Activated naive CD8-positive, alpha-beta T cell treated with anti-CD3 and anti-CD28 coated beads, Interleukin-2, amount 50 U/mL, for 16 hours (primary cell): ENCODE measurements around the gene PPP2R1B.
"Not testable (repeated sequence)": the region's sequence is repeated elsewhere in the genome, so short reads cannot be mapped to it uniquely, and the experiment has no call there.

ENCODE experiments used
- DNase-seq: peaks from one replicate; pipeline ENCODE4 v3.0.0-alpha.2; 2020; ENCODE audit warnings: low read depth, low spot score

PPP2R1B gene

DNA sequence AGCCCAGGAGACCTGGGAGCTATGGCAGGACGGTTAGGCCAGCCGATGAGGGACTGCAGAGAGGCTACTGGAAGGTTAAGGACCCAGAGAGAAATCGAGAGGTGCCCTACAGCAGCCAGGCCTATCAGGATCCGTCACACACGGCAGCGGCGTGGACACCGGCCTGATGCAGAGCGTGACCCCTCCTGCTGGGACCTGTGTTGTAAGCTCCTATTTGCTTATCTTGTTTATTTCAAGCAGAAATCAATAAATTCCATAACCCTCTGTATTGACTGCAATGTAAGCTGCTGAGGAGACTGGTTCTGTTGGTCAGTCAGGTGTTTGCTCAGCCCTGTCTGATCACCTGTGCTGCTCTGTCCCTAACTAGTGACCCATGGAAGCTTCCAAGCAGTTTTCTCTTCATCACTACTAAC is 39.9 kb downstream of the PPP2R1B start:
- DNase-seq: no peak

- no peak for DNase-seq
Measured at GRCh38 chr11:111725621-111726020, 40.6 kb downstream of the PPP2R1B start.

GRCh38 chr11:111724615-111725129 is 41.5 kb downstream of the PPP2R1B start:
- no peak for DNase-seq

DNA sequence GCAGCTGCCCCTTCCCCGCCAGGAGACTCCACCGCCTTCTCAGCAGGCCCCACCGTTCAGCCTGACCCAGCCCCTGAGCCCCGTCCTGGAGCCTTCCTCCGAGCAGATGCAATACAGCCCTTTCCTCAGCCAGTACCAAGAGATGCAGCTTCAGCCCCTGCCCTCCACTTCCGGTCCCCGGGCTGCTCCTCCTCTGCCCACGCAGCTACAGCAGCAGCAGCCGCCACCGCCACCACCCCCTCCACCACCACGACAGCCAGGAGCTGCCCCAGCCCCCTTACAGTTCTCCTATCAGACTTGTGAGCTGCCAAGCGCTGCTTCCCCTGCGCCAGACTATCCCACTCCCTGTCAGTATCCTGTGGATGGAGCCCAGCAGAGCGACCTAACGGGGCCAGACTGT is 42.6 kb downstream of the PPP2R1B start:
- no peak for DNase-seq

- no peak for DNase-seq
Measured at GRCh38 chr11:111722501-111722900, 43.7 kb downstream of the PPP2R1B start.

DNA sequence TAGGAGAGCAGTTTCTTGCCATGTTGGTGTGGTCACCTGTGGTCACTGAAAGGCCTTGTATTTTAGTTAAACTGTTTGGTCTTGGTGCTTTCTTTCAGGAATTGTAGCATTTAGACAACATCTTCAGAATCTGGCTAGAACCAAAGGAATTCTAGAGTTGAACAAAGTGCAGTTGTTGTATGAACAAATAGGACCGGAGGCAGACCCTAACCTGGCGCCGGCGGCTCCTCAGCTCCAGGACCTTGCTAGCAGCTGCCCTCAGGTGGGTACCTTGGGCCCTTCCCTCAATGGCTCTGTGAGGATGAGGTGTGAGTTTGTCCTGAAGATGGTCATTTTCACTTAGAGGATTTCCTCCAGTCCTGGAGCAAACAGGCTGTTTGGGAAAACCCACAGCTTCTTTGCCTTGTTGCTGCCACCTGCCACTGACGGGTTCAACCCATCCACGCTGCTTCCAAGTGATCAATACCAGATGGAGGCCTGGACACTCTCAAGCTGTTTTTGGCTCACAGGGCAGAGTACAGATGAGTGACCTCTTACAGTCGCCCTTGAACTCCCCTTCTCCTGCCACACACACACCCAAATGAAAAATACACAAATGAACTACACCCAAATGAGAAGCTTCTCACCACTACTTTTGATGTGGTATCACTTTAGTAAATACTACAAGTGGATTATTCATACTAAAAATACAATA is 45.2 kb downstream of the PPP2R1B start:
- DNase-seq: no peak

DNA sequence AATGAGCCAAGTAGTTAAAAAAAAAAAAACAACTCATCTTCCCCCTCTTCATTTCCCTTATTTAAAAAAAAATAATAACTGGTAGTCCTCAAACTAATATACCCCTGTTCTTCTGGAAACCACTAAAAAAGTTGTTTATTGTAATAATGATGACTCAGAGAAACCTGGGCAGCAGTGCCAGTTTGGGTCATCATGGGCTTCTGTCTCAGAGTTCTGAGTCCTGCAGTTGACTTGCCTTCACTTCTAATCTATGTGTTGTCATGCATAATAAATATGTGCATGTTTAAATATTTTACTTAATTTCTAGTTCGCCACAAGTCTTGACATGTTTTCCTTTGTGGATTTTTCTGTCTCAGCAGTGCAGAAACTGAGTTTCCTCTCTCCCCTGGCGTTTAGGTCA is 46.8 kb downstream of the PPP2R1B start:
- DNase-seq: no peak

DNA sequence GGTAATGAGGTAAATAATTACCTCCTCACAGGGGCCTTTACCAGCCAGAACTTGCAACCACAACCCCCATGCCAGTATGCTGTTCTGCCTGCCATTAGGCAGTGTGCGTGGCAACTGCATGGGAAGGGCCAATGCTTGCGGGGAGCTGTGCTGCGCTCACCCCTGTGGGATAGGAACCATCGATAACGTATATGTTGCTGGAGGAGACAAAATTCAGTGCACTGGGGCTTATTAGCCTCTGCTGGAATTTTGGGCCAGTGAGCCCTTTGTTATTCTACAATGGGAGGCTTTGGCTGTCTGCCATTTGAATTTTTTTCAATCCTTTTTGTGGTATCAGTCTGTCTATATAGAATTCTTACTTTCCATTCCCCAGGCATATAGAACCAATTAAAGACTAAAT is 47.3 kb downstream of the PPP2R1B start:
- DNase-seq: no peak

GRCh38 chr11:111718436-111718835 is 47.8 kb downstream of the PPP2R1B start:
- DNase-seq: no peak

DNA sequence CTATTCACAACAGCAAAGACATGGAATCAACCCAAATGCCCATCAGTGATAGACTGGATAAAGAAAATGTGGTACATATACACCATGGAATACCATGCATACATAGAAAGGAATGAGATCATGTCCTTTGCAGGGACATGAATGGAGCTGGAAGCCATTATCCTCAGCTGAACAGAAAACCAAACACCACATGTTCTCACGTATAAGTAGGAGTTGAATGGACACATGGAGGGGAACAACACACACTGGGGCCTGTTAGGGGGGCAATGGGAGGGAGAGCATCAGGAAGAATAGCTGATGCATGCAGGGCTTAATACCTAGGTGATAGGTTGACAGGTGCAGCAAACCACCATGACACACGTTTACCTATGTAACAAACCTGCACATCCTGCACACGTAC is 48.5 kb downstream of the PPP2R1B start:
- not testable (repeated sequence) for DNase-seq

- no peak for DNase-seq
Measured at GRCh38 chr11:111715142-111715816, 50.9 kb downstream of the PPP2R1B start.

DNA sequence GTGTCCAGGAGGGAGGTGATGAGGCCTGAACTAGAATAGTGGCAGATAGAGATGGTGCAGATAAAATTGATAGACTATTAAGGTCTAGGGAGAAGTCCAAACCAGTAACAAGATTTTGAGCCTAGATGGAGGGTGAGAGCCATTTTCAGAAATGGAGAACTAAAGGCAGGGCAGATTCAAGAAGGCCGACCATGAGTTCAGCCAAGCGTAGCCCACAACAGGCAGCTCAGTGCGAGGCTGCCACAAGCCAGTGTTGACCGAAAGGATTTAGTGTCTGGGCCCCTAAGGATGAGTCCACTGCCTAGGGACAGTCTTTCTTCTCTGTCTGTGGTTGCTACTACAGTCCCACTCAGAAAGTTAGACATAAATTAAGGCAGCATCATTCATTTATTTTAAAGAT is 51.7 kb downstream of the PPP2R1B start:
- DNase-seq: no peak

- DNase-seq: no peak
Measured at GRCh38 chr11:111707691-111708067, 58.5 kb downstream of the PPP2R1B start.

DNA sequence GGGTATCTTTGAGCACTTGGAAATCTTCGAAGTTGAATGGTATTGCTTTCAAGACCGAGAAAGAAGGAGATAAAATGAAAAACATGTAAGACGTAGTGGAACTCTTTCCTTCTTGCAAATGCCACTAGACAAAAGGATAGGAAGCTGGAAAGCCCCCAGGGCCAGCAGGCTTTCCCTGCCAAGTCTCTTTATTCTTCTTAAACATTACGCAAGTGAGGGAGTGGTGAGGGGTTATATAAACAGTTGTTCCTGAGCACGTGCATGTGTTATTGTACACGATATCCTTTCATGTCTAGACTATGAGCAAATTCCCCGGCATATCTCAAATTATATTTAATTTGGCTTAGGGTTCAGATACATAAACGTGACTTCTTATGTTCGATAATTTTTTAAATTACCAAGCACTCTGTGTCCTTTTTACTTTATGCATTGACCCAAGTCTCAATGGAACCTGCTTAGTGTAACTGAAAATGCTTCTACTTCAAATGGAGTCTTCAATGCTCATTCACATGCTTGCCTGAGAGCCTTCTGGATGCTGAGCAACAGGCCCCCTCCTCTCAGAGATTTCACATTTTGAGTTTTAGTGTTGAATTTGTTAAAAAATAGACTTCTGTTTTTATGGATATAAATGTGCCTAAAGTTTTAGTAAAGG is 59.0 kb downstream of the PPP2R1B start:
- DNase-seq: no peak

DNA sequence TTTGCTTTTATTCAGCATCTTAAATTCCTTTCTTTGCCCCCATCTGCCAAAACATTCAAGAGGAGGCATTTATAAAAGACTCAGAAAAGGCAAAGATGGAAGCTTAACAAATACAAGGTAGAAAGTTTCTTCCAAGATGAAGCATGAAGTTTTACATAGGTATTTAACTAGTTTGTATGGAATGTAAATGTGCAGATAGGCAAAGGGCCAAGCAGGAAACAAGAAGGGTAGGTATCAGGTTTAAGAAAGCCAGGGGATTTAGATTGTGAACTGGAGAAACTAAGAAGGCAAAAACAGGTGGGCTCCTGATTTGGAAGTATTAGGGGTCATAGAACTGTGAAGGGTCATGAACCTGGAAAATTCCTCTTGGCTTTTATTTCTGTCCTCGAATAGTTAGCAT is 62.6 kb downstream of the PPP2R1B start:
- DNase-seq: no peak

GRCh38 chr11:111702623-111703022 is 63.6 kb downstream of the PPP2R1B start:
- DNase-seq: no peak

DNA sequence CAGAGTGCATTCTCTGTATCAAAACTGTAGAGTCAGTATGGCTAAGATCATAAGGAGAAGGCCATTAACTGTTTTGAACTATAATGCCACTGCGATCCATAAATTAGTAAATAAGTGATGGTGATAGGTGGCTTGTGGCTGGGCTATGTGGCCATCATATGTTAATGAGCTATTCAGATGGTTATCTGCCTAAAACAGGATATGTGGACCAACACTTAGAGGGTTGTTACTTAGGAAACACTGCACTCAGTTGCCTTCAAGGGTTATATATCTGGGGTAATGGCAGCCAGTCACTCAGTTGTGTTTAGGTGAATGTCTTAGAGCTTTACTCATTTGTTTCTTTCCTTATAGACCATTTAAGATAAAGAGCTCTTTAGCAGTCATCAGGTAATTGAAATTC is 66.0 kb downstream of the PPP2R1B start:
- DNase-seq: no peak

GRCh38 chr11:111699579-111700156 is 66.5 kb downstream of the PPP2R1B start:
- no peak for DNase-seq

DNA sequence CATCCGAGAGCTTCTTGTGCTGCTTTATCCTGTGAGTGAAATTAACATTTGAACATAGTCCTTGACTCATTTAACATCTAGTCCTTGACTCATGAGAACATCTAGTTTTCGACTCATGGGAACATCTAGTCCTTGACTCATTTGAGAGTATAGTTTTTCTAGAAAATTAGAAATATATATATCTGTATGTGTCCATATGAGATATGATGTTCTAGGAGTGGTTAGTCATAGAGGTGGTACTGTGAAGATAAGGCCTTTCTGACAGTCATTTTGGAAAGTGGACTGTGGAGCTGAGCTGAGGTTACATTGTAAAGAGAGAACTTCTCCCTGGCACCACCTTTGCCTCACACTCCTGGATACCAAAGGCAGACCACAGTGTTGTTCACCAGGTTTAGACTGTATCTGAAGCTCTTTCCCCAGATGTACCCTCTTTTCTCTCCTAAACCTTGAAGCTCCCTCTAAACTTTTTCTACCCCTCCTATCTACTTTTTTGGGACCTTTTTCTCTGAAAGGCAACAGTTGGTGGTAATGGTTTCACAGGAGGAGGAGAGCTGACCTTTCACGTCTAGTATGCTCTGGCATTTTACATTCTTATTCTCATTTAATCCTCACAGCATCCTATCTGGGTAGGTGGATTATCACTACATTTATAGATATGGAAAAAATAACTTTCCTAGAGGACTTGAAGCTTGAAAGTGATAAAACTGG is 67.2 kb downstream of the PPP2R1B start:
- DNase-seq: no peak

DNA sequence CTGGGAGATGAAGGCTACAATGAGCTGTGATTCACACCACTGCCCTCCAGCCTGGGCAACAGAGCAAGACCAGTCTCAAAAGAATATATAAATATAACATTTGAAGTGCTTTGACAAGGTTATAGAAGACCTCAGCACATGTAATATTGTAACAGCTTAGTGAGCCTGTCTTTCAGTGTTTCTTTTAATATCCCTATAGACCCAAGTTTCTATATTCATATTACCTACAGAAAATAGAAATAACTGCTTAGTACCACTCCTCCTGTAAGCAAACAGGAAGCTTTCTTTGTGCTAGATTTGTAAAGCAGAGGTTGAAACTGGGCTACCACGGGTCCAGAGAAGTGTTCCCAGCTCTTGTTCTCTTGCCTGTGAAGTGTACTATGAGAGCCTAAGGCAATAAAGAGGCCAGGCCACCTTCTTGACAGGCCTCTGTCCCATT is 68.2 kb downstream of the PPP2R1B start:
- DNase-seq: no peak

- no peak for DNase-seq
Measured at GRCh38 chr11:111696556-111696955, 69.6 kb downstream of the PPP2R1B start.

GRCh38 chr11:111694851-111695250 is 71.3 kb downstream of the PPP2R1B start:
- no peak for DNase-seq
